Stimulated activated naive B cell treated with anti-CD40 and anti-IgM and Interleukin-4, amounts not matched to agents 10 μg/mL and 1 μg/mL and 100 μg/mL, for 72 hours (primary cell): Measurements from ENCODE around the gene NCOA1.

Experiments
- ATAC-seq, 2 donors: fragments of 150-1000 bp; cut with Tn5 transposase; replicated peaks; 2 replicates each; pipeline ENCODE4 v1.10.0; 2021; ENCODE audit warnings: moderate library complexity in 1 of 2
- DNase-seq: peaks from one replicate; pipeline ENCODE4 v3.0.0; 2021
- H3K27ac Mint-ChIP-seq: one replicate; pipeline ENCODE4 v1.8.0; 2022; ENCODE audit warnings: mild to moderate bottlenecking, mixed read lengths
- H3K27me3 Mint-ChIP-seq, 2 donors: one replicate each; pipeline ENCODE4 v1.8.0; 2022; ENCODE audit warnings: mixed read lengths in 2 of 2
- H3K36me3 Mint-ChIP-seq, 2 donors: one replicate each; pipeline ENCODE4 v1.8.0; 2022; ENCODE audit warnings: mixed read lengths in 2 of 2, mild to moderate bottlenecking in 1 of 2
- H3K4me1 Mint-ChIP-seq, 2 donors: one replicate each; pipeline ENCODE4 v1.8.0; 2022; ENCODE audit warnings: mixed read lengths in 2 of 2, mild to moderate bottlenecking in 1 of 2
- H3K4me3 Mint-ChIP-seq, 2 donors: one replicate each; pipeline ENCODE4 v1.8.0; 2022; ENCODE audit warnings: mild to moderate bottlenecking in 2 of 2, mixed read lengths in 2 of 2, moderate library complexity in 1 of 2
- H3K9me3 Mint-ChIP-seq, 2 donors: one replicate each; pipeline ENCODE4 v1.8.0; 2022; ENCODE audit warnings: mixed read lengths in 2 of 2, mild to moderate bottlenecking in 1 of 2

The NCOA1 gene

GRCh38 chr2:24809316-24810007, 318.4 kb downstream of the NCOA1 start:
- ATAC-seq (no peak), DNase-seq (no peak)
- H3K27ac Mint-ChIP-seq, result no peak overlapping the region
- no peaks in the 10 kb centered on the region for H3K27me3 Mint-ChIP-seq
- H3K9me3 Mint-ChIP-seq, result peaks cover 3 to 4% of the 10 kb centered on the region in 2 donors
- no peak overlapping the region for H3K4me3 Mint-ChIP-seq
- H3K36me3 Mint-ChIP-seq, result peaks cover 28 to 47% of the 10 kb centered on the region in 2 donors
- H3K4me1 Mint-ChIP-seq, result peaks cover 0 to 4% of the 10 kb centered on the region in 2 donors

GRCh38 chr2:24813691-24814137, 322.7 kb downstream of the NCOA1 start:
- H3K27ac Mint-ChIP-seq, result no peak overlapping the region
- H3K4me3 Mint-ChIP-seq, result no peak overlapping the region
- no peaks in the 10 kb centered on the region for H3K9me3 Mint-ChIP-seq
- no peak for DNase-seq
- H3K27me3 Mint-ChIP-seq, result no peaks in the 10 kb centered on the region
- no peak for ATAC-seq
- peaks cover 27 to 47% of the 10 kb centered on the region in 2 donors for H3K36me3 Mint-ChIP-seq
- H3K4me1 Mint-ChIP-seq, result no peaks in the 10 kb centered on the region

GRCh38 chr2:24814516-24814915, 323.5 kb downstream of the NCOA1 start:
- Mint-ChIP-seq H3K4me3 (no peak overlapping the region), H3K4me1 (no peaks in the 10 kb centered on the region), H3K27me3 (no peaks in the 10 kb centered on the region), H3K27ac (no peak overlapping the region), H3K9me3 (no peaks in the 10 kb centered on the region), H3K36me3 (peaks cover 29 to 47% of the 10 kb centered on the region in 2 donors)
- no peak for DNase-seq
- no peak for ATAC-seq

GRCh38 chr2:24815171-24815570, 324.1 kb downstream of the NCOA1 start:
- DNase-seq, result no peak
- no peaks in the 10 kb centered on the region for H3K9me3 Mint-ChIP-seq
- ATAC-seq, result no peak
- H3K4me1 Mint-ChIP-seq, result no peaks in the 10 kb centered on the region
- H3K27ac Mint-ChIP-seq, result no peak overlapping the region
- H3K36me3 Mint-ChIP-seq, result peaks cover 34 to 52% of the 10 kb centered on the region in 2 donors
- no peaks in the 10 kb centered on the region for H3K27me3 Mint-ChIP-seq
- H3K4me3 Mint-ChIP-seq, result no peak overlapping the region

GRCh38 chr2:24816404-24816803, 325.4 kb downstream of the NCOA1 start:
- no peaks in the 10 kb centered on the region for H3K9me3 Mint-ChIP-seq
- no peak for DNase-seq

GRCh38 chr2:24816884-24817283, 325.8 kb downstream of the NCOA1 start:
- H3K27me3 Mint-ChIP-seq, result no peaks in the 10 kb centered on the region
- no peaks in the 10 kb centered on the region for H3K4me1 Mint-ChIP-seq
- H3K9me3 Mint-ChIP-seq, result no peaks in the 10 kb centered on the region
- no peak overlapping the region for H3K4me3 Mint-ChIP-seq
- DNase-seq, result no peak
- H3K36me3 Mint-ChIP-seq, result peaks cover 44 to 64% of the 10 kb centered on the region in 2 donors
- no peak overlapping the region for H3K27ac Mint-ChIP-seq
- no peak for ATAC-seq

More at GRCh38 chr2:24816404-24816803, 325.4 kb downstream of the NCOA1 start:
- Mint-ChIP-seq H3K36me3 (peaks cover 42 to 61% of the 10 kb centered on the region in 2 donors), H3K27me3 (no peaks in the 10 kb centered on the region), H3K4me3 (no peak overlapping the region), H3K27ac (no peak overlapping the region), H3K4me1 (no peaks in the 10 kb centered on the region)
- no peak for ATAC-seq

- Mint-ChIP-seq H3K27ac (peak overlapping the region; percentile 47), H3K36me3 (peaks cover 46 to 73% of the 10 kb centered on the region in 2 donors), H3K9me3 (no peaks in the 10 kb centered on the region), H3K4me1 (no peaks in the 10 kb centered on the region), H3K4me3 (no peak overlapping the region), H3K27me3 (no peaks in the 10 kb centered on the region)
- DNase-seq (no peak), ATAC-seq (no peak)
Observed at GRCh38 chr2:24818721-24819167, 327.7 kb downstream of the NCOA1 start.

- DNase-seq, result no peak
- Mint-ChIP-seq H3K27me3 (no peaks in the 10 kb centered on the region), H3K27ac (no peak overlapping the region), H3K9me3 (no peaks in the 10 kb centered on the region), H3K36me3 (peaks cover 47 to 73% of the 10 kb centered on the region in 2 donors), H3K4me3 (no peak overlapping the region), H3K4me1 (peaks cover 0 to 1% of the 10 kb centered on the region in 2 donors)
- peak in 1 of 2 donors; percentile 25 for ATAC-seq
Observed at GRCh38 chr2:24819442-24820174, 328.6 kb downstream of the NCOA1 start.

GRCh38 chr2:24820175-24820513, 329.1 kb downstream of the NCOA1 start:
- no peak for ATAC-seq
- H3K4me3 Mint-ChIP-seq, result no peak overlapping the region
- H3K36me3 Mint-ChIP-seq, result peaks cover 48 to 79% of the 10 kb centered on the region in 2 donors

More at GRCh38 chr2:24820175-24820513, 329.1 kb downstream of the NCOA1 start:
- Mint-ChIP-seq H3K4me1 (peaks cover 0 to 6% of the 10 kb centered on the region in 2 donors), H3K27ac (no peak overlapping the region), H3K27me3 (no peaks in the 10 kb centered on the region), H3K9me3 (no peaks in the 10 kb centered on the region)
- no peak for DNase-seq
